ENCODE results near the gene C5orf22. TPM values are rescaled to one million over a fixed set of nuclear protein-coding genes. Genes with fewer than 3 reads are reported as not detected.

Gene C5orf22
- total and polyA plus RNA-seq, 8 donors, result 1.4 to 40.6 (median 8.6) TPM

DNA sequence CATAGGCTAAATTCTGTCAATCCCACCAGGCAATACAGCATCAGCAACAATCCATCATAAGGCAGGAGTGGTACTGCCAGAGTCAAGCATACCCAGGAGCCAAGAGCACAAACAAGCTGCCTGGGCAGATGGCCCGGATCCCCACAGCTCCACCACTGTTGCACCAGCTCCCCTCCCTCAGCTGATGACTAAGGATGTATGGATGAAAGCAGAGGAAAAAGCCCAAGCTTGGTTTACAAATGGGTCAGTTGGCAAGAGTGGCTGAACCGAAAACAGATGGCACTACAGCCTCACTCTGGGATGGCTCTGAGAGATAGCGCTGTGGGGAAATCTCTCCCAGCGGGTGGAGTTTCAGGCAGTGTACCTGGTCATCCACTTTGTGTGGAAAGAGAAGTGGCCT is 29.6 kb upstream of the C5orf22 start:
- Histone ChIP-seq H3K4me3 (no peak overlapping the region), H3K4me1 (no peaks in the 10 kb centered on the region), H3K36me3 (peaks cover 55 to 100% (median 100%) of the 10 kb centered on the region in 4 donors), H3K27ac (no peak overlapping the region), H3K9me3 (no peaks in the 10 kb centered on the region), H3K27me3 (no peaks in the 10 kb centered on the region)
- intact Hi-C loops (cut with DNase I; ENCODE audit: low total_unique reads), result no loop called here
- 95 to 99% (median 98%) methylated on average over 4 of the region's 4 CpGs for WGBS, 5 donors
- no peak for DNase-seq
- no peak for TF ChIP-seq EP300 (IDR thresholded peaks at IDR 0.05)
- TF ChIP-seq, protein P1, sequence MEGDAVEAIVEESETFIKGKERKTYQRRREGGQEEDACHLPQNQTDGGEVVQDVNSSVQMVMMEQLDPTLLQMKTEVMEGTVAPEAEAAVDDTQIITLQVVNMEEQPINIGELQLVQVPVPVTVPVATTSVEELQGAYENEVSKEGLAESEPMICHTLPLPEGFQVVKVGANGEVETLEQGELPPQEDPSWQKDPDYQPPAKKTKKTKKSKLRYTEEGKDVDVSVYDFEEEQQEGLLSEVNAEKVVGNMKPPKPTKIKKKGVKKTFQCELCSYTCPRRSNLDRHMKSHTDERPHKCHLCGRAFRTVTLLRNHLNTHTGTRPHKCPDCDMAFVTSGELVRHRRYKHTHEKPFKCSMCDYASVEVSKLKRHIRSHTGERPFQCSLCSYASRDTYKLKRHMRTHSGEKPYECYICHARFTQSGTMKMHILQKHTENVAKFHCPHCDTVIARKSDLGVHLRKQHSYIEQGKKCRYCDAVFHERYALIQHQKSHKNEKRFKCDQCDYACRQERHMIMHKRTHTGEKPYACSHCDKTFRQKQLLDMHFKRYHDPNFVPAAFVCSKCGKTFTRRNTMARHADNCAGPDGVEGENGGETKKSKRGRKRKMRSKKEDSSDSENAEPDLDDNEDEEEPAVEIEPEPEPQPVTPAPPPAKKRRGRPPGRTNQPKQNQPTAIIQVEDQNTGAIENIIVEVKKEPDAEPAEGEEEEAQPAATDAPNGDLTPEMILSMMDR (IDR thresholded peaks at IDR 0.05), result no peak
- no peak for TF ChIP-seq POLR2AphosphoS5 (IDR thresholded peaks at IDR 0.05)
- TF ChIP-seq POLR2A (IDR thresholded peaks at IDR 0.05), result no peak

DNA sequence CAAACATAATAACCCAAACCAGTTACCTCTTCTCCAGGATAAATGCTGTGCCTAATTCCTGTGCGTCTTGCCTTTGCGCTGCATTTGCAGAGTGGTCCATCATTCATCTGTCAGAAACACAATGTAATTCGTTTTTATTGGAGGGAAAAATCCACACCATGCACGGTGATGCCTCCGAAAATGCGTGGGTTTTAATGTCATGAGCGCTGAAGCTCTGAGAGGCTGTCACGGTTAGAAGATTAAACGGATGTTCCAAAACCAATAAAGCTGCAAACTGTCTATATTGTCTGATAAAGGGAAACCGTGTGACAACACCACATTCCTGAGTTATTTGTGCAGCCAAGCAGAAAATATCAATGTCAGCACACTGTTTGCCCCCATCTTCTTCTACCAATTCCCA is 27.6 kb upstream of the C5orf22 start:
- H3K36me3 ChIP-seq, result peaks cover 58 to 100% (median 100%) of the 10 kb centered on the region in 4 donors
- H3K27ac ChIP-seq, result no peak overlapping the region
- no peak for DNase-seq
- TF ChIP-seq, protein P1 (IDR thresholded peaks at IDR 0.05), result no peak
- TF ChIP-seq POLR2A (IDR thresholded peaks at IDR 0.05), result no peak
- TF ChIP-seq EP300 (IDR thresholded peaks at IDR 0.05), result no peak
- TF ChIP-seq POLR2AphosphoS5 (IDR thresholded peaks at IDR 0.05), result no peak
- no peaks in the 10 kb centered on the region for H3K4me1 ChIP-seq
- H3K27me3 ChIP-seq, result no peaks in the 10 kb centered on the region
- intact Hi-C loops (cut with DNase I; ENCODE audit: low total_unique reads), result no loop called here
- 88 to 90% (median 90%) methylated on average over 10 of the region's 10 CpGs for WGBS, 5 donors
- no peaks in the 10 kb centered on the region for H3K9me3 ChIP-seq
- H3K4me3 ChIP-seq, result no peak overlapping the region

DNA sequence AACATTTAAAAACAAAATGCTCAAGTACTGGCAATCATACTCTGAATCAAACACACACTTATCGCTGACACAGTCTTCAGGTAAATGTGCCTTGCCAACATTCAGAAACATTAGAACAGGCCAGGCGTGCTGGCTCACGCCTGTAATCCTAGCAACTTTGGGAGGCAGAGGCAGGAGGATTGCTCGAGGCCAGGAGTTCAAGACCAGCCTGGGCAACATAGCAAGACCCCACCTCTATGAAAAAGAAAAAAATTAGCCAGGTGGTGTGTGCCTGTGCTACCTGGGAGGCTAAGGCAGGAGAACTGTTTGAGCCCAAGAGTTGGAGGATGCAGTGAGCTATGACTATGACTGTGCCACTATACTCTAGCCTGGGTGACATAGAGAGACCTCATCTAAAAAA is 20.8 kb upstream of the C5orf22 start:
- Histone ChIP-seq H3K36me3 (peaks cover 61 to 99% (median 98%) of the 10 kb centered on the region in 4 donors), H3K4me3 (no peak overlapping the region), H3K4me1 (no peaks in the 10 kb centered on the region), H3K27ac (no peak overlapping the region), H3K9me3 (no peaks in the 10 kb centered on the region), H3K27me3 (no peaks in the 10 kb centered on the region)
- WGBS, 5 donors, result 94 to 99% (median 96%) methylated on average over 4 of the region's 4 CpGs
- intact Hi-C loops (cut with DNase I; ENCODE audit: low total_unique reads), result no loop called here
- no peak for TF ChIP-seq EP300 (IDR thresholded peaks at IDR 0.05)
- DNase-seq, result no peak

DNA sequence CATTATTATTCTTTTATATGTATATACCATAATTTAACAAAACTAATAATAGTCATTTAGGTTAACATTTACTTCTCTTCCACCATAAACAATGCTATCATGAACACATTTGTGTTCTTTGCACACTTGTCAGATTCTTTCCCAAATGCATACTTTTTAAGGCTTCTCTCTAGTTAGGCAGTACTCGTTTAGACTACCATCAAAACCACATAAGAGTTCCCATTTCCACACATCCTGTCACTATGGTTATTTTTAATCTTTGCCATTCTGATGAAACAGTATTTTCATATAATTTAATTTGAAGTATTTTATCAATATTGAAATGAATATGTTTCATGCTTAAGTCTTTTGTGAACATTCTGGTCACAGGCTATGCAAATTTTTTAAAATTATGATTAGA is 15.3 kb upstream of the C5orf22 start:
- WGBS, 5 donors, result 41 to 72% (median 67%) methylated on average over 1 of the region's 1 CpG
- Histone ChIP-seq H3K9me3 (no peaks in the 10 kb centered on the region), H3K36me3 (peaks cover 33 to 89% (median 86%) of the 10 kb centered on the region in 4 donors), H3K4me3 (no peak overlapping the region), H3K27ac (no peak overlapping the region), H3K27me3 (no peaks in the 10 kb centered on the region), H3K4me1 (no peaks in the 10 kb centered on the region)
- intact Hi-C loops (cut with DNase I; ENCODE audit: low total_unique reads), result no loop called here
- no peak for DNase-seq
- TF ChIP-seq POLR2A (IDR thresholded peaks at IDR 0.05) (no peak), POLR2AphosphoS5 (IDR thresholded peaks at IDR 0.05) (no peak), EP300 (IDR thresholded peaks at IDR 0.05) (no peak)
- TF ChIP-seq, protein P1 (IDR thresholded peaks at IDR 0.05), result no peak

DNA sequence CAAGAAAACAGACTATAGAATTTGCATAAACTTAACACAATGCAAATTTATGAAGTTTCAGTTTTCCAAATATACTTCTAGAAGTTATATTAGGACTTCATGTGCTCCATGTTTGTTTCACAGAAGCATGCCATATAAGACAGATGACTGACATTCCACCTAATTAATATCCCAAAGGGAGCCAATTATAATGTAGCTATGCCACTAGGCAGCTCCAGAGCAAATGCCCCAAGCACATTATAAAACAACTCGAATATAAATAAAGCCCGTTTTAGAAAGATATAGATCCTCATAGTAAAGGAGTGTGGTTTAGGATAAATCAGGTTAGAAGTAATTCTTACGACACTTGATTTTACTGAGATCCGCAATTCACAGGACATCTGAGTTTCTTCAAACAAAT is 9.1 kb upstream of the C5orf22 start:
- intact Hi-C loops (cut with DNase I; ENCODE audit: low total_unique reads), result no loop called here
- Histone ChIP-seq H3K27ac (no peak overlapping the region), H3K27me3 (no peaks in the 10 kb centered on the region), H3K4me3 (no peak overlapping the region), H3K4me1 (no peaks in the 10 kb centered on the region), H3K9me3 (no peaks in the 10 kb centered on the region), H3K36me3 (peaks cover 36 to 95% (median 93%) of the 10 kb centered on the region in 4 donors)
- 94 to 99% (median 97%) methylated on average over 4 of the region's 4 CpGs for WGBS, 5 donors
- no peak for TF ChIP-seq POLR2AphosphoS5 (IDR thresholded peaks at IDR 0.05)
- TF ChIP-seq POLR2A (IDR thresholded peaks at IDR 0.05), result no peak
- TF ChIP-seq, protein P1 (IDR thresholded peaks at IDR 0.05), result no peak
- TF ChIP-seq EP300 (IDR thresholded peaks at IDR 0.05), result no peak
- no peak for DNase-seq

All from stomach (tissue), 9 donors.